NCI-H1694 treated with DMSO at 0.1 percent for 48 hours (cell line): ENCODE data around the gene RIN1.
A peak's percentile ranks its signal among the peaks of the same experiment; 100 is the strongest.
"Not testable (repeated sequence)": the region's sequence is repeated elsewhere in the genome, so short reads cannot be mapped to it uniquely, and the experiment has no call there.

ENCODE experiments used
- DNase-seq: peaks from one replicate; lab custom pipeline; 2025; lab: John Stamatoyannopoulos, UW

Gene RIN1, protein sequence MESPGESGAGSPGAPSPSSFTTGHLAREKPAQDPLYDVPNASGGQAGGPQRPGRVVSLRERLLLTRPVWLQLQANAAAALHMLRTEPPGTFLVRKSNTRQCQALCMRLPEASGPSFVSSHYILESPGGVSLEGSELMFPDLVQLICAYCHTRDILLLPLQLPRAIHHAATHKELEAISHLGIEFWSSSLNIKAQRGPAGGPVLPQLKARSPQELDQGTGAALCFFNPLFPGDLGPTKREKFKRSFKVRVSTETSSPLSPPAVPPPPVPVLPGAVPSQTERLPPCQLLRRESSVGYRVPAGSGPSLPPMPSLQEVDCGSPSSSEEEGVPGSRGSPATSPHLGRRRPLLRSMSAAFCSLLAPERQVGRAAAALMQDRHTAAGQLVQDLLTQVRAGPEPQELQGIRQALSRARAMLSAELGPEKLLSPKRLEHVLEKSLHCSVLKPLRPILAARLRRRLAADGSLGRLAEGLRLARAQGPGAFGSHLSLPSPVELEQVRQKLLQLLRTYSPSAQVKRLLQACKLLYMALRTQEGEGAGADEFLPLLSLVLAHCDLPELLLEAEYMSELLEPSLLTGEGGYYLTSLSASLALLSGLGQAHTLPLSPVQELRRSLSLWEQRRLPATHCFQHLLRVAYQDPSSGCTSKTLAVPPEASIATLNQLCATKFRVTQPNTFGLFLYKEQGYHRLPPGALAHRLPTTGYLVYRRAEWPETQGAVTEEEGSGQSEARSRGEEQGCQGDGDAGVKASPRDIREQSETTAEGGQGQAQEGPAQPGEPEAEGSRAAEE

DNA sequence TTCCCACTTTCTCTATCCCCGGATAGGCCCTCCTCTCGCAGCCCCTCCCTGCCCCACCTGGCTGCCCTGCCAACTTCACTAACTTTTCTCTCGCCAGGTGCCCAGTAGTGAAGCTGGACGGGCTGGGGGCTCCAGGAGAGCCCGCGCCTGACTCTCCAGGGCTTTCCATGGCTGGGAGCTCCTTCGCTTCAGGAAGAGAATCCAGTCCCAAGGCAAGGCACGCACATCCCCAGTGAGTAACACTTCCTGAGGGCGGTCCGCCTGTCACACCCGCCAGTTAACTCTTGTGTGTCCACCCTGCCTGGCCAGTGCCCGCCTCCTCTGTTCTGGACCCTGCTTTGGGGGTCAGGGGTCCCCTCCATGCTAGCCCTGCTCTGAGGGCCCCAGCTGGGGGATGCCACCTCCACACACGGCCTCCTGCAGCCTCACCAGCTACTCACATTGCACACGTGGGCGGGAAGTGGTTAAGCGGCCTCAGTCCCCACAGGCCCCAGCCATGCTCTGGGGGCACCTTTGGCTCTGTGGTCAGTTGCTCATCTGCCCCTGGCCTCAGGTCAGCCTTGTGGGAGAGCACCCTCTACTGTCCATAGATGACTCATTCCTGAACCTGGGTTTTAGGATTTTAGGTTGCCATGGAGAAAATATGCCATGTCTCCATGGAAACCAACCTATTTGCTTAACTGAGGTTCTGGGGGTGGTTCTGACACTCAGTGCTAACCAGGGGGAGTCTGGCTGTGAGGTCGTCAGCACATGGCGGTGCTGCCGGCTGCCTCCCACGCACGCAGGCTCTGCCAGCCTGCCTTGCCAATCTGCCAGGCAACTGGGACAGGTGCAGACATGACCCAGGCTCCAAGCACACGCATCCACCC is at the start of gene RIN1:
Gene RIN1 (minus strand): TSS at position 201 of the 869 bp plus-strand sequence. CDS start 32 bp downstream, at position 169.
- peak; percentile 95 for DNase-seq

DNA sequence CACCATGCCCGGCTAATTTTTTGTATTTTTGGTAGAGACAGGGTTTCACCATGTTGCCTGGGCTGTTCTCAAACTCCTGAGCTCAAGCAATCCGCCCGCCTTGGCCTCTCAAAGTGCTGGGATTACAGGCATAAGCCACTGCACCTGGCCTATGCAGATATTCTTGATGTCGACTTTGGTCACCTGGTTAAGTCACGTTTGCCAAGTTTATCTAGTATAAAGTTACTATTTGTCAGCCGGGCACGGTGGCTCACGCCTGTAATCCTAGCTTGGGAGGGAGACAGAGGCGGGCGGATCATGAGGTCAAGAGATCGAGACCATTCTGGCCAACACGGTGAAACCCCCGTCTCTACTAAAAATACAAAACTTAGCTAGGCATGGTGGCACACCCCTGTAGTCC is 48.1 kb upstream of the RIN1 start:
- not testable (repeated sequence) for DNase-seq

DNA sequence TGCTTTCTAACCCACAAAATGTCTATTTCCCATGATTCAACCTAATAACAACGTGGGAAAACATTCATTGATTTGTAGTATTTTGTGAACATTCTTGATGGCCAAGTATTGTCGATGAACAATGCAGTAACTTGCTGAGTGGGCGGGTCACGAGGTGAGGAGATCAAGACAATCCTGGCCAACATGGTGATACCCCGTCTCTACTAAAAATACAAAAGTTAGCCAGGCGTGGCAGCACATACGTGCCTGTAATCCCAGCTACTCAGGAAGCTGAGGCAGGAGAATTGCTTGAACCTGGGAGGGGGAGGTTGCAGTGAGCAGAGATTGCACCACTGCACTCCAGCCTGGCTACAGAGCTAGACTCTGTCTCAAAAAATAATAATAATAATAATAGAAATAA is 44.0 kb upstream of the RIN1 start:
- not testable (repeated sequence) for DNase-seq

DNA sequence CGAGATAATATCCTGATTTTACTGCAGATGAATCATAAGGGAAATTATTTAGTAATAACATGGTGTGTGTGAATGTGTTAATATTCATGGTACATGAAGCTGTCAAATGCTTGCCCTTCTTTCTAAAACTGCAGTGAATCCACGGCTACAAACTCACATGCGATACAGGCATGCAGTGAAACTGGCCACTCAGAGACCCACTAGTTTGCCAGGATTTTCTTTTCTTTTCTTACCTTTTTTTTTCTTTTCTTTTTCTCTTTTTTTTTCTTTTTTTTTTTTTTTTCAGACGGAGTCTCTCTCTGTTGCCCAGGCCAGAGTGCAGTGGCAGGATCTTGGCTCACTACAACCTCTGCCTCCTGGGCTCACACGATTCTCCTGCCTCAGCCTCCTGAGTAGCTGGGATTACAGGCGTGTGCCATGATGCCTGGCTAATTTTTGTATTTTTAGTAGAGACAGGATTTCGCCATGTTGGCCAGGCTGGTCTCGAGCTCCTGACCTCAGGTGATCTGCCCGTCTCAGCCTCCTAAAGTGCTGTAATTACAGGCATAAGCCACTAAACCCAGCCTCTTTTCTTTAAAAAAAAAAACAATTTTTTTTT is 37.6 kb upstream of the RIN1 start:
- not testable (repeated sequence) for DNase-seq

DNA sequence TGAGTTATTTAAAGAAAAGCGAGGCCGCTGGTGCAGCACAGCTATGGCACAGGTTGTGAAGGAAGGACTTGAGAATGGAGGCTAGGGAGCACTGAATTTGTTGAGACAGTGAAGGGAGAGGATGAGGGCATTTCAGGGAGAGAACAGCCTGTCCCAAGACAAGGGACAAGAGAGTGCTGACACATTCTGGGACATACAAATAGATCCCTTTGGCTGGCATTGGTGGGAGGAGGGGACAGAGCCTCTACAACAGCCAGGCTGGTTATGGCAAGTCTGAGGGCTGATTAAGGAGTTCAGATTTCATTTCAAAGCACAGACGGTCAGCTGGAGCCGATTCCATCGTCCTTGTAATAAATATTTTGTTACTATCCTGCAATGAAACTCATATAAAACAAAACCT is 37.0 kb upstream of the RIN1 start:
- DNase-seq = no peak

DNA sequence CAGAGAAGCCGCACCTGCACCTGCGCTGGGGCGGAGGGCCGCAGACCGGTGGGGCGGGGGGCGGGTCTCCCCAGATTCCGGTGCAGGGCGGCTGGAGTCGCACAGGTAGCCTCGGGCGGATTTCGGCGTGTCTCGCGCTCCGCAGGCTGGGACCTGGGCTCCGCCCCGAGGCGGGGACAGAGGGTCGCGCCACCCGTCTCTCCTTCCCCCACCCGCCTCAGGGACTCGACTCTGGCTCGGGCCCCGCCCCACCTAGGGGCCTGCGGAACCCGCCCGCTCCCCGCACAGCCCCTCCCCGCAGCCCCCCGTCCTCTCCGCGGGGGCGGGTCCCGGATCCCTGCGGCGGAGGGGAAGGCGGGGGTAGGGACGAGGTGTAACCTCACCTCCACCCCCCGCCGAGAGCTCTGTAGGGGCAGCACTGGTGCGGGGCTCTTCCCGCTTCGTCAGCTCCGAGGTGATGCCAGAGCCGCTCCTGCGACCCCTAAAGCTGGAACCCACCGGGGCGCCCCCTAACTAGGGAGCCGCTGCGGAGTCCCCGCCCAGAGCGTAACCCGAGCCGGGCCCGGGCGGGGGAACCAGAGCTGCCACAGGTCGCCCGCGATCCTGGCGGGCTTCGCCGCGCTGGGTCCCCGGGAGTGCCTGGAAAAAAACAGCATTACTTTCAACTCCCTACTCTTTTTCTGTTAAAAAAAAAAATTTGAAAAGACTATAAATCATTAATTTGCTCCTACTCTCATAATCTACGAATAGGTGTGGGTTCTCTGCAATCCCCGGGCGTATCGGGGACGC is 35.6 kb upstream of the RIN1 start, which contains the start of gene SLC29A2:
Gene SLC29A2 (minus strand): TSS at position 134 of the 789 bp plus-strand sequence. CDS start 169 bp downstream, outside the sequence.
- peak; percentile 47 for DNase-seq

DNA sequence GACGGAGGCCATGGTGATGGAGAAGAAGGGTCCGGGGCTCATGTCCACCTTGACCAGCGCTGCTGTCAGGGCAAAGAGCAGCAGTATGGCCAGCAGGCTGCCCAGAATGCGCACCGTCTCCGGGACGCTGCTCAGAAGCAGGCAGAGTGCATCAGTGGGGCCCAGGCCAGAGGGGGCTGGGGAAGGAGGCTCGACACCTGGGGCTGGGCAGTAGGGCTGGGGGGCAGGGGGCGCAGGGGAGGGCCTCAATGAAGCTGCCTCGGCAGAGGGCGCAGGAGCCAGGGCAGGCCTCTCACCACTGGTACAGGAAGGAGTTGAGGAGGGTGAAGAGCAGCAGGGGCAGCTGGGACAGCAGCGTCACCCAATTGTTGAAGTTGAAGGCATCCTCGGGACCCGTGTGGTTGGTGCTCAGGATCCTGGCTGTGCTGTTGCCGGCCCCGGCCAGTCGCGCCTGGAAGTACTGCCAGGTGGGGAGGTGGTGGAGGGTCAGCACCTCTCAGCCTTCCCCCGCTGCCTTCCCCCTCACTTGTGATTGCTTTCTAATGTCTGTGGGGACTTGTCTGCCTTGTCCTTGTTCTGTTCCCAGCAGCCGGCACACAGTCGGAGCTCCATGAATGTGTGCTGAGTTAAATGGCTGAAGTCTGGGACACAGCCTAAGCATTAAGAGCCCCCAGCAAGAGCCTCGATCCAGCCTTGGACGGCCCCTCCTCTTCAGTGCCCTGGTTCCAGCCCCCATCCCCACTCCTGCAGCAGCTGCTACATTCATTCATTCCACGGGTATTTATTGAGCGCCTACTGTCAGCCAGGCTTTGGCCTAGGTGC is 33.0 kb upstream of the RIN1 start:
- DNase-seq = no peak

DNA sequence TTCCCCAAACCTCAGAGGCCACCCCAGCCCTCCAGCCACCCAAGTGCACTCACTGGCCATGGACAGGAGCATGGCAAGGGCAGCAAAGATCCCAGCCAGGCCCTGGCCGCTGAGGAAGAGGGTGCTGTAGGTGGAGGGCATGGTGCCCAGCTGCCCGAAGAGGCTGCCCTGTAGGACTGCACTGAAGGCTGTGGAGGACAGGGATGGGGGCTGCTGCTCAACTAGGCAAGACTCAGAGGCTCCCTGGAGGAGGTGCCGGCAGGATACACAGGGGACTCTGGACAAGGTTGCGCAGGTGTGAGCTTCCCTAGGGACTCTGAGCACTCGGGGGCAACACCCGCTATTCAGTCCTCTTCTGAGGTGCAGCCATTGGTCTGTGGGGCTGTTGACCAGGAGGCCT is 32.2 kb upstream of the RIN1 start:
- DNase-seq = no peak

DNA sequence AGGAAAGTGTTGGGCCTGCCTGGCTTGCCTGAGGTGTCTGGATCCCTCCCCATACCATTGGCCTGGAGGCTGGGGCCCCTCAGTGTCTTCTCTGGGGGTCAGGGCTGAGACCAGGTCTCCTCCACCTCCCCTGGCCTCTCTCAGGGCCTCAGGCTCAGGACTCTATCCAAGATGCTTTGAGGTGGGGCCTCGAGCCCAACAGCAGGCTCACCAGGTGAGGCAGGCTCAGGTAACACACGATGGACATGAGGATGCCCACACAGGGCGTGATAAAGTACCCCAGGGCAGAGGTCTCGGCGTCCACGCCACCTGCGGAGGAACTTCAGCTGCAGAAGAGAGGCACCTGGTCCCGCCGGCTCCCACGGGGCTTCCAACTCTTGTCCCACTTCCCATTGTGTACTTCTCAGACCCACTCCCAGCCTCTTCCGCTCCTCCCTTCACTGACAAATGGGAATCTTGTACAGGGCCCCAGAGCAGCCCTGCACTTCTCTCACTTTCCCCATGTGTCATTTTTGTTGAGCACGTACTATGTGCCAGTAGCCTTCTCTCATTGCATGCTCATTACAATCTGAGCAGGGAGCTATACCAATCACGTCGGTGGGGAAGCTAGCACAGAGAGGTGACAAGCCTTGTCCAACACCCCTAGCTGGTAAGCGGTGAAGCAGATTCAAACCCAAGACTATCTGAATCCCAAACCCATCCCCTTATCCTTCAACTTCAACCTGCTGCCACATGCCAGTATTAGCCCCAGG is 31.5 kb upstream of the RIN1 start:
- no peak for DNase-seq

DNA sequence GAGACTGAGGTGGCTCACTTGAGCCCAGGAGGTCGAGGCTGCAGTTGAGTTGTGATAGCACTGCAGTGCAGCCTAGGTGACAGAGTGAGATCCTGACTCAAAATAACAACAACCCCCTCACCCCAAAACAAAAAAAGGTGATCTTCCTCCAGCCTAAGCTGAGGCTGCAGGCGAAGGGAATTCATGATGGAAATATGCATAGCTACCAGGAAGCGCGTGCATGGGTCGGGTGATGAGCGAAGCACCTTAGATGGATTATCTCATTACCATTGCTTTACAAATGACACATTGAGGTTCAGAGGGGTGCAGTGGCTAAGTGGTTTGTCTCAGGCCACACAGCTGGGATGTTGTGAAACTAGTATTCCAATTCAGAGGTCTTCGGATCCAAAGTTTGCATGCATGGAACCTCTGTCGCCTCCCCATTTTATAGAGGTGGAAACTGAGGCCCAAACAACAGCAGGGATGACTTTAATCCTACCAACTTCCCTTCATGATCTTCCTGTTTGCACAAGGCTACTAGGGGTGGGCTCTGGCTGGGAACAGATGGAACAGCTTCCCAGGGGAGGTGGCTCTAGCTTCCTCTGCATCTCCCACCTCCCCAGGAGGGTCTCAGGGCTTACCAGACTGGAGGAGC is 30.7 kb upstream of the RIN1 start:
- DNase-seq = no peak

DNA sequence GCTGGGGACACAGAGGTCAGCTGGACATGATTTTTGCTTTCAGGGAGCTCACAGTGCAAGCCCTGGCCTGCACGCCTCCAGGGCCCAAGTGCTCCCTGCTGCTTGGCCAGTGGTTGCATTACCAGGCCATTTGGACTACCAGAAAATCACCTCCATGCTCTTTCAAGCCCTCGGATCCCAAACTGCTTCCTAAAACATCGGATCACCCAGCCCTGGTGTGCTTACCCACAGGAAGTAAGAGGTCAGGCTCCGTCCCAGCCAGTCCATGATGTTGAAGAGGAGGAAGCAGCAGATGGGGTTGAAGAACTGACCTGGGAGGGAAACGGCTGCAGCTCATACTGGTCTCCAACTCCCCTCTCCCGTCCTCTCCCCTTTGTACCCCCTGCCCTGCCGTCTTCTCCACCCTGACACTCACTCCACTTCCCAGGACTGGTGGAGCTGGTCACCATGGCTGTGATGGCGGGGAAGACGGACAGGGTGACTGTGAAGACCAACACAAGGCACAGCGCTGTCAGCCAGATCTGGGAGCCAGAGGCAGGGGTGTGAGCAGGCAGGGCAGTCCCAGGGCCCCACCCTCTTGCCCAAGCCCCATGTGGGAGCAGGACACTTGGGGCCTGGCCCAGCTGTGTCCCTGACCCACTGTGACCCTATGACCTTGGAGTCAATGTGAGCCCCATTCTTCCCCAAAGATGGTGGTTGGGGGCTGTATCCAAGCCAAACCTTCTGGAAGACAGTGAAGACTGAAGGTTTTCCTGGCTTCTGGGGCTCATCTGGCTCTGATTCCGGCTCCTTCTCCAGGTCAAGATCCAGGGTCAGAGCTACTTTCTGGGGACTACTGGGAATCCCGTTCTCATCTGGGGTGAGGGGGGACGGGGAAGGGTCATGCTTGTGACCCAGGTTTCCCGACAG is 29.7 kb upstream of the RIN1 start:
- DNase-seq = no peak

DNA sequence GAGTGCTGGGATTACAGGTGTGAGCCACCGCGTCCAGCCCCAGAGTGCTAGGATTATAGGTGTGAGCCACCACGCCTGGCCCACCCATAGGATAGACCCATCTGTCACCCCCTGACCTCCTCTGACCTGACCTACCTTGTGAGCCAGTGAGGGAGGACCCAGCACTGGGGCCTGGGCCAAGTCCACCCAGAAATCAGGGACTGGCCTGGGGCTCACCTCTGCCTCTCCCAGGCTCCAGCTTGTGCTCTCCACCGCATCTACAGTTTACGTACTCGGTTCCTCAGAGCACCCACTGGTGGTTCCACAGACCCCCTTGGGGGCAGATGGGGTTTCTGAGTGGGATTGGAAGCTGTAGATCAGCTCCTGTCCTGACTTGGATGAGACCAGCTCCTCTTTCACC is 28.9 kb upstream of the RIN1 start:
- DNase-seq = no peak

DNA sequence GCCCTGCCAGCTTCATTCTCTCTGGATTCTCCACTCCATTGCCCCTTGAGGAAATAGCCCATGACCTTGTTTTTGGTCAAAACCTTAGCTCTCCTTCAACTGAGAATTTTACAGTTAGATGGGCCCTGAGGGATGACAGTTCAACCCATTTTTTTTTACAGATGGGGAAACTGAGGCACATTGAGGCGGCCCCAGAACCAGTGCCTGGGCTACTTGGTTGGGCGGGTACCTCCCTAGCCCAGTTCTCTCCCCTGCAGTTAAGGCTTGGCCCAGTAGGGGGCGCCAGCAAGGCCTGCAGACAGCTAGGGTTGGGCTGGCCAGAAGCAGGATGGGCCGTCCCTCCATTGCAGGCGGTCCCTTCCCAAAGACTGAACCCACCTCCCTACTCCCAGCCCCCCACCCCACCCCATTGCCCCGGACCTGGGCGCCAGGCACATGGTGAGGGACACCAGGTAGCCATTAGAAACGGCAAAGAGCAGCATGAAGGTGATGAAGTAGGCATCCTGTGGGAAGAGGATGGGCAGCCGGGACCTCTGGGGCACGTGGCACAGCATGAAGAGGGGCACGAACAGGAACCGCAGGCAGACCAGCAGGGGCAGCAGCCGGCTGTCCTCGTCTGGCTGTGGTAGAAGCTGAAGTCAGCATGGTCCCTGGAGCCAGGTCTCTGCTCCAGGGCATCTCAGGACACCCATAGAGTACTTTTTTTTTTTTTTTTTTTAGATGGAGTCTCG is 27.7 kb upstream of the RIN1 start:
- peak; percentile 9 for DNase-seq

DNA sequence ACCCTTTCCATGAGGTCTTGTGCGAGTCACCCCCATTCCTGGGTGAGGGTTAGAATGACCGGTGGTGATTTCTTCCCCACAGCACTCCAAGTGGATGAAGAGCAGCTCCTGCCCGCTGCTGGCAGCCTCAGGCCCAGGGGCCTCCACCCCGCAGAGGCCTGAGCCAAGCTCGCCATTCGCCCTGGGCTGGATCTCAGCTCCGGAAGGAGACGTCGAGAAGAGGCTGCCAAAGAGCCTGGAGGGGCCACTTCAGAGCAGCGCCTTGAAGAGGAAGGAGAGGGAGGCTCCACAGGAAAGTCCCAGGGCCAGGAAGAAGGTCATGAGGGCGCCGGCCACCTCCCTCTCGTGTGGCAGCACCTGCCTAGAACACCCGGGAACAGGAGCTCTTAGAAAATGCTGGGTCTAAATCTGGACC is 27.0 kb upstream of the RIN1 start:
- no peak for DNase-seq

DNA sequence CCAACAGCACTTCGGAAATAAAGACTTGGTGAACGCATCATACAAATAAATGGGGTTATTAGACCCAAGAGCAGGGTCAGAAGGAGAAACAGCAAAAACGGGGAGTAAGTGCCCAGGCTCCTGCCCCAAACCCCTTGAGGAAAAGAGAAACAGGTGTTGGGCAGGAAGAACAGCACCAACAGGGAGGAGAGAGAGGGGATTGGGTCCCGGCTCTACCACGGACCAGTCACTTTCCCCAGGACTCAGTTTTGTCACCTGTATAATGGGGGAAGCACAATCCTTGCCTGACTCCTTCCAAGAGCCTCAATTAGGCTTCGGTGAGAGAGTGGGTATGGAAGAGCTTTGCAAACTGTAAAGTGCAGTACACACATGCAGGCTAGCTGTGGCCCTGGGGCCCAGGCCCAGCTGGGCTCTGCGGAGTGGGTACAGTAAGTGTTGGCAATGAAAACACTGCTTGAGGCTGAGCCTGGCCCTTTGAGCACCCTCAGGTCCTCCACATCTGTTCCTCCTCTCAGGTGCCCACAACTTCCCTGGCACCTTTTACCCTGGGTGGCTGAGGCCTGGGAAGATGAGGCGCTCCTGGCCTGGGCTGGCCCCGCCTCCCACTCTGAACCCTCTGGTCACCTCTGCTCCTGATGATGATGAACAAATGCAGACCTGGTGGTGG is 26.4 kb upstream of the RIN1 start:
- no peak for DNase-seq

DNA sequence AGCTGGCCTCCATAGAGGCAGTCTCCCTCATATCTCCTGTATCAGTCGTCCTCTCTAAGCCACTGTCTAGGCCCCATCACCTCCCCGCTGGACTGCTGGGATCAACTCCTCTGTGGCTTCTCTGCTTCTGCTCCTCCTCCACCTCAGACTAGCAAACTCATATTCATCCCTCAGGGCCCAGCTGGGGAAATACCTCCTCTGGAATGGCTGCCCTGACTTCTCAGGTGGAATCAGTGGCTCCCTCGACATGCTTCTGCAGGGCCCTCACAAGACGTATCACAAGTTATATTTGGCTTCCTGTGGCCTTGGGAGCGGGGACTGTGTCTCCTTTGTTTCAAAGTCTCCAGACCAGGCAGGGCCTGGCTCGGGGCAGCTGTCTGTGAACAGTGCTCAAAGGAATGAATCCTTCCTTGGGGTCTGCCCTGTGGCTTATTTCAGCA is 25.3 kb upstream of the RIN1 start:
- DNase-seq = no peak
